HepG2 (cell line): Measurements from ENCODE around the gene CD46. TPM values are rescaled to one million over a fixed set of nuclear protein-coding genes. Genes with fewer than 3 reads are reported as not detected.
"Not testable (repeated sequence)": the region's sequence is repeated elsewhere in the genome, so short reads cannot be mapped to it uniquely, and the experiment has no call there.

Experiments used
- ATAC-seq: fragments of 200-7000 bp; cut with Tn5 transposase; 3 replicates; pipeline ENCODE4 v1.9.1; 2020; ENCODE audit warnings: mild to moderate bottlenecking, moderate library complexity
- BruUV-seq: library from RNA; stranded (reverse); fragments of 400-500 nt; replicated peaks from 2 replicates; lab custom pipeline; 2021; lab: Mats Ljungman, UMichigan
- CTCF ChIA-PET: fragments of 300-600 bp; formaldehyde crosslinking; extraction: SDS; loops from one replicate; lab custom pipeline; 2021; ENCODE audit warnings: low total read pairs, inconsistent platforms, low intra/inter-chr PET ratio; lab: Yijun Ruan, JAX
- POLR2A ChIA-PET: fragments of 350-600 bp; sonication (Branson Sonifier 250); formaldehyde crosslinking; loops from one replicate; lab custom pipeline; 2020; ENCODE audit warnings: antibody characterized with exemption, inconsistent platforms; lab: Yijun Ruan, JAX
- DNase-seq: peaks from one replicate; pipeline ENCODE4 v3.0.0-alpha.2; 2015; ENCODE audit warnings: low spot score
- FAIRE-seq: peaks from 3 replicates; lab custom pipeline; 2011; peaks lifted over from hg19 to GRCh38; lab: Jason Lieb, UNC
- H2AFZ ChIP-seq: one replicate; pipeline ENCODE4 v1.6.1; 2011; ENCODE audit warnings: low read length, inconsistent platforms
- H3K27ac ChIP-seq: fragments of 300-600 bp; 3 replicates; pipeline ENCODE4 v1.8.0; 2011; ENCODE audit warnings: mixed run types, mild to moderate bottlenecking, mixed read lengths, low read length, inconsistent platforms; ENCODE audit not compliant: insufficient read depth; ENCODE audit errors: extremely low read length
- H3K27me3 ChIP-seq, 2 experiments: fragments of 200-600 bp in 1 of 2; 2 replicates in 1 of 2; 3 replicates in 1 of 2; pipeline versions ENCODE4 v1.6.0 to v1.8.0; 2011; ENCODE audit warnings: low read length in 2 of 2, mild to moderate bottlenecking in 2 of 2, moderate library complexity in 2 of 2, inconsistent platforms in 1 of 2; ENCODE audit not compliant: insufficient read depth in 2 of 2, control insufficient read depth in 1 of 2
- H3K36me3 ChIP-seq, 2 experiments: fragments of 200-600 bp in 1 of 2; replicated peaks in 1 of 2; 2 replicates in 1 of 2; 3 replicates in 1 of 2; pipeline versions ENCODE4 v1.5.1 to v1.8.0; 2011; ENCODE audit warnings: low read length in 2 of 2, inconsistent platforms in 1 of 2; ENCODE audit not compliant: insufficient read depth in 2 of 2, control insufficient read depth in 1 of 2
- H3K4me1 ChIP-seq: 2 replicates; pipeline ENCODE4 v1.5.1; 2012; ENCODE audit warnings: low read length, inconsistent platforms; ENCODE audit not compliant: insufficient read depth
- H3K4me2 ChIP-seq: 2 replicates; pipeline ENCODE4 v1.6.0; 2011; ENCODE audit warnings: low read depth, low read length, inconsistent platforms
- H3K4me3 ChIP-seq, 3 experiments: fragments of 200-600 bp in 1 of 3; sonication (generic), shearing (Covaris generic) in 1 of 3; replicated peaks in 1 of 3; 2 replicates each; pipeline ENCODE4 v1.5.1; 2011 to 2016; ENCODE audit warnings: low read length in 3 of 3, inconsistent platforms in 2 of 3, low read depth in 2 of 3, mild to moderate bottlenecking in 2 of 3, control low read depth in 1 of 3, mixed read lengths in 1 of 3; ENCODE audit not compliant: insufficient read depth in 1 of 3
- H3K79me2 ChIP-seq: one replicate; pipeline ENCODE4 v1.6.1; 2011; ENCODE audit warnings: low read length, inconsistent platforms; ENCODE audit not compliant: insufficient read depth
- H3K9ac ChIP-seq: 2 replicates; pipeline ENCODE4 v1.6.0; 2011; ENCODE audit warnings: mild to moderate bottlenecking, low read depth, low read length, inconsistent platforms; ENCODE audit not compliant: insufficient read depth
- H3K9me3 ChIP-seq: 2 replicates; pipeline ENCODE4 v1.5.1; 2012; ENCODE audit warnings: mild to moderate bottlenecking, low read length
- H4K20me1 ChIP-seq: 2 replicates; pipeline ENCODE4 v1.6.0; 2011; ENCODE audit warnings: inconsistent platforms, mild to moderate bottlenecking, low read length, moderate library complexity; ENCODE audit not compliant: insufficient read depth
- SOX5 ChIP-seq: IDR thresholded peaks from 2 replicates; pipeline ENCODE4 v1.6.1; 2016; ENCODE audit warnings: borderline replicate concordance
- WGBS: methylation state at CpG from one replicate; pipeline ENCODE4 v1.1.6; 2017; ENCODE audit warnings: low lambda C conversion rate; 5-methylcytosine and 5-hydroxymethylcytosine counted together
- in situ Hi-C: cut with HindIII; loops from 2 replicates; pipeline ENCODE4 v1.10.0; 2017; ENCODE audit warnings: low pct_unique_long_range_greater_than_20kb; ENCODE audit not compliant: extremely low pct_ligation_motif_present
- intact Hi-C: fragments of 100-400 bp; cut with micrococcal nuclease; formaldehyde crosslinking; loops from one replicate; pipeline ENCODE4 v1.10.0; 2022; ENCODE audit not compliant: unreplicated experiment
- polyA plus RNA-seq, 8 experiments: library from polyadenylated mRNA; depleted of rRNA in 3 of 8; stranded (reverse) in 7 of 8; unstranded in 1 of 8; fragments of >200 nt; fragmentation: Illumina TruSeq in 4 of 8; extraction: Trizol in 4 of 8; gene quantifications; 2 replicates each; pipeline versions ENCODE4 v1.2.1 to v1.2.3, GENCODE V29; 2011 to 2016; ENCODE audit warnings: low read depth in 4 of 8, missing spikeins in 1 of 8, mixed read lengths in 1 of 8; ENCODE audit not compliant: insufficient read depth in 1 of 8
- total RNA-seq, 5 experiments: library from RNA; depleted of rRNA; stranded (reverse); fragments of >200 nt; fragmentation: Illumina TruSeq; extraction: Trizol; gene quantifications; 2 replicates each; pipeline ENCODE4 v1.2.3, GENCODE V29; 2016; ENCODE audit warnings: low read depth in 1 of 5
- TF ChIP-seq, protein P1 (sequence below), 2 experiments: sonication (generic) in 1 of 2; formaldehyde crosslinking in 1 of 2; IDR thresholded peaks; 2 replicates each; pipeline versions ENCODE4 v1.6.1 to v1.9.0; 2014 to 2022; ENCODE audit warnings: antibody characterized with exemption in 1 of 2, borderline replicate concordance in 1 of 2, inconsistent platforms in 1 of 2, low read depth in 1 of 2, missing genetic modification reagents in 1 of 2
- TF ChIP-seq, protein P2 (sequence below): sonication (generic); formaldehyde crosslinking; IDR thresholded peaks from 2 replicates; pipeline ENCODE4 v1.8.0; 2023; ENCODE audit warnings: mild to moderate bottlenecking, missing genetic modification reagents

The CD46 gene
- total and polyA plus RNA-seq, 2 of the 13 experiments (the other 11 are each of a cell fraction or from before 2014, with no cell fraction given): 130 to 277 TPM

DNA sequence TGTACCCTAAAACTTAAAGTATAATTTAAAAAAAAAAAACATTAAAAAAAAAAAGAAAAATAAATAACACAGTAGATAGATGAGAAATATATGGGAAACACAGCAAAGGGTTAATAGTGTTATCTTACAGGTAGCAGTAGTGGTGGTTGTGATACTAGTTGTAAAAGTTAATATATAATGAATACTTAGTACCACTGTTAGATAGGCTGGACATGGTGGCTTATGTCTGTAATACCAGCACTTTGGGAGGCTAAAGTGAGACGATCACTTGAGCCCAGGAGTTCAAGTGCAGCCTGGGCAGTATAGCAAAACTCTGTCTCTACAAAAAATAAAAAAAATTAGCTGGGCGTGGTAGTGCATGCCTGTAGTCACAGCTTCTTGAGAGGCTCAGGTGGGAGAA, 32.6 kb upstream of the CD46 start:
- H3K9ac ChIP-seq: no peak overlapping the region
- BruUV-seq: no TSS peak
- H3K27me3 ChIP-seq: no peaks in the 10 kb centered on the region; a peak in 1 of 5 replicates
- DNase-seq (no peak), ATAC-seq (no peak), FAIRE-seq (no peak)
- ChIA-PET CTCF (no interaction called here), POLR2A (no interaction called here)
- intact Hi-C loops: no loop called here
- no peak overlapping the region for H3K4me3 ChIP-seq
- no peak for TF ChIP-seq SOX5
- TF ChIP-seq, protein P1, sequence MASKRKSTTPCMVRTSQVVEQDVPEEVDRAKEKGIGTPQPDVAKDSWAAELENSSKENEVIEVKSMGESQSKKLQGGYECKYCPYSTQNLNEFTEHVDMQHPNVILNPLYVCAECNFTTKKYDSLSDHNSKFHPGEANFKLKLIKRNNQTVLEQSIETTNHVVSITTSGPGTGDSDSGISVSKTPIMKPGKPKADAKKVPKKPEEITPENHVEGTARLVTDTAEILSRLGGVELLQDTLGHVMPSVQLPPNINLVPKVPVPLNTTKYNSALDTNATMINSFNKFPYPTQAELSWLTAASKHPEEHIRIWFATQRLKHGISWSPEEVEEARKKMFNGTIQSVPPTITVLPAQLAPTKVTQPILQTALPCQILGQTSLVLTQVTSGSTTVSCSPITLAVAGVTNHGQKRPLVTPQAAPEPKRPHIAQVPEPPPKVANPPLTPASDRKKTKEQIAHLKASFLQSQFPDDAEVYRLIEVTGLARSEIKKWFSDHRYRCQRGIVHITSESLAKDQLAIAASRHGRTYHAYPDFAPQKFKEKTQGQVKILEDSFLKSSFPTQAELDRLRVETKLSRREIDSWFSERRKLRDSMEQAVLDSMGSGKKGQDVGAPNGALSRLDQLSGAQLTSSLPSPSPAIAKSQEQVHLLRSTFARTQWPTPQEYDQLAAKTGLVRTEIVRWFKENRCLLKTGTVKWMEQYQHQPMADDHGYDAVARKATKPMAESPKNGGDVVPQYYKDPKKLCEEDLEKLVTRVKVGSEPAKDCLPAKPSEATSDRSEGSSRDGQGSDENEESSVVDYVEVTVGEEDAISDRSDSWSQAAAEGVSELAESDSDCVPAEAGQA (IDR thresholded peaks at IDR 0.05; ENCODE audit: low read depth): no peak
- TF ChIP-seq, protein P1 (CRISPR knock-in tag; IDR thresholded peaks at IDR 0.05; ENCODE audit: borderline replicate concordance): no peak
- TF ChIP-seq, protein P2, sequence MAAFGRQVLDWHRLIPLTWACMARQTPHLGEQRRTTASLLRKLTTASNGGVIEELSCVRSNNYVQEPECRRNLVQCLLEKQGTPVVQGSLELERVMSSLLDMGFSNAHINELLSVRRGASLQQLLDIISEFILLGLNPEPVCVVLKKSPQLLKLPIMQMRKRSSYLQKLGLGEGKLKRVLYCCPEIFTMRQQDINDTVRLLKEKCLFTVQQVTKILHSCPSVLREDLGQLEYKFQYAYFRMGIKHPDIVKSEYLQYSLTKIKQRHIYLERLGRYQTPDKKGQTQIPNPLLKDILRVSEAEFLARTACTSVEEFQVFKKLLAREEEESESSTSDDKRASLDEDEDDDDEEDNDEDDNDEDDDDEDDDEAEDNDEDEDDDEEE (CRISPR knock-in tag): no peak
- H3K27ac ChIP-seq: no peak overlapping the region
- H3K79me2 ChIP-seq: no peaks in the 10 kb centered on the region
- no peak overlapping the region for H2AFZ ChIP-seq
- 4% methylated on average over 2 of the region's 2 CpGs for WGBS
- no peaks in the 10 kb centered on the region for H3K9me3 ChIP-seq
- in situ Hi-C loops: no loop called here
- H3K36me3 ChIP-seq: no peaks in the 10 kb centered on the region
- no peak overlapping the region for H3K4me2 ChIP-seq
- H3K4me1 ChIP-seq: no peaks in the 10 kb centered on the region
- no peaks in the 10 kb centered on the region for H4K20me1 ChIP-seq

DNA sequence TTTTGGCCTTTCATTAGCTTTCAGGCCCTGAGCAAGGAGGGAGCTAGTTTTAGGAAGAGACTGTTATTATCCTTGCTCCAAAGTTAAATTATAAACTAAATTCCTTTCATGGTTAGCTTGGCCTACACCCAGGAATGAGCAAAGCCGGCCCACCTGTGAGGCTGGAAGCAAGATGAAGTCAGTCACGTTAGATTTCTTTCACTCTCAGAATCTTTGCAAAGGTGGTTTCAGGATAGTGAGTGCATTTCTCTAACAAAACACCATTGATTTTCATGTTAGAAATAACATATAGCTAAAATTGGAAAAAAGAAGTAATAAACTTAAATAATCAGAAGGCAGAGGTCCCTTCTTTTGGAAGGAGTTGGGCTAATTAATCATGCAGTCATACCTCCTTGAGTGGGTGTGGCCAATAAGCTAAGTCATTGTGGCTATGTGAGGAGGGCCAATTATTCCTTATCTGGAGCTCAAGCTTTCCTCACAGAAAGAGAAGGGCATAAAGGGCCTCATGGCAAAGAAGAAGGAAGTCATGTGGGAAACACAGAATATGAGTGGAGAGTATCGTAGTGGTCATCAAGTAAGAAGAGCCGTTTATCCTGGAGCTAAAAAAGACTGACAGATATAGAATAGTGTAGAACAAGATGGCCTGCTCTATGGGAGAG, 23.5 kb upstream of the CD46 start:
- H2AFZ ChIP-seq, H3K9ac ChIP-seq, CTCF ChIA-PET, intact Hi-C loops, H3K4me3 ChIP-seq, H3K4me1 ChIP-seq, H3K4me2 ChIP-seq, ATAC-seq, BruUV-seq, in situ Hi-C loops, POLR2A ChIA-PET, FAIRE-seq, H4K20me1 ChIP-seq, H3K9me3 ChIP-seq, DNase-seq, H3K27ac ChIP-seq, H3K36me3 ChIP-seq, H3K79me2 ChIP-seq, H3K27me3 ChIP-seq: not testable (repeated sequence)
- WGBS: 36% methylated on average over 4 of the region's 4 CpGs
